PFSK-1 (cell line): ENCODE data around the gene RYR2.

Experiments
- REST ChIP-seq, 2 experiments: IDR thresholded peaks; 2 replicates each; pipeline versions ENCODE4 v1.6.1 to v1.8.0; 2011 to 2012; ENCODE audit warnings: low read depth in 2 of 2, low read length in 2 of 2, control low read depth in 1 of 2, inconsistent platforms in 1 of 2, mild to moderate bottlenecking in 1 of 2, moderate library complexity in 1 of 2; ENCODE audit not compliant: insufficient read depth in 1 of 2
- SIN3A ChIP-seq: IDR thresholded peaks from 2 replicates; pipeline ENCODE4 v1.6.1; 2012; ENCODE audit warnings: mild to moderate bottlenecking, low read length, moderate library complexity, borderline replicate concordance; ENCODE audit not compliant: insufficient read depth

DNA sequence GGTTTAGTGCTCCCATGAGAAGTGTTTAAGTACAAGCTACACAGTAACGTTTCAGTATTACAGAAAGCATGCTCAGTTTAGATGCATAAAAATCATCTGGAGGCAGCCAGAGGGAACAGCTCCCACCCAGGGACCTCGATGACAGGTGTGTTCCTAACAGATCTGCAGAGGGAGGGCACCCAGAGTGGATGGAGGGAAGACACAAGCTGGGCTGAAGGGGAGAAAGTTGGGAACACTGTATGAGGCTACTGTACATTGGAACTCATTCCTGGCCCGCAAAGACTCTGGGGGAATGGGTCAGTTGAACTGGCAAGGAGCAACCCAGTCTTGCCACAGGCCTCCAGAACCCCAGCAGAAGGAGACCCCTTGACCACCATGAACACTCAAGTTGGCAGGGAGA lies 796.3 kb downstream of the RYR2 start:
- no peak for TF ChIP-seq REST (IDR thresholded peaks at IDR 0.05; ENCODE audit: insufficient read depth in 1 of 2, low read depth in 2 of 2, low read length in 2 of 2)
- TF ChIP-seq SIN3A: no peak
